ENCODE measurements around the gene NAP1L4.

- TF ChIP-seq EZH2 (IDR thresholded peaks at IDR 0.05; ENCODE audit: borderline replicate concordance, insufficient read depth, low read length, poor library complexity, severe bottlenecking), result no peak
- TF ChIP-seq CTCF (IDR thresholded peaks at IDR 0.05; ENCODE audit: poor library complexity, severe bottlenecking), result no peak
- no peak for TF ChIP-seq TAF1 (IDR thresholded peaks at IDR 0.05; ENCODE audit: low read depth)
- TF ChIP-seq REST (IDR thresholded peaks at IDR 0.05; ENCODE audit: borderline replicate concordance), result no peak
- no peak for TF ChIP-seq RAD21 (conservative IDR thresholded peaks at IDR 0.05)
- no peak for TF ChIP-seq SMC3 (conservative IDR thresholded peaks at IDR 0.05; ENCODE audit: poor library complexity)
- no peak for TF ChIP-seq EP300 (conservative IDR thresholded peaks at IDR 0.05; ENCODE audit: poor library complexity, severe bottlenecking)
- TF ChIP-seq POLR2AphosphoS5 (IDR thresholded peaks at IDR 0.05), result no peak
- TF ChIP-seq MXI1 (conservative IDR thresholded peaks at IDR 0.05; ENCODE audit: poor library complexity, severe bottlenecking), result no peak
These were observed 67.7 kb downstream of the NAP1L4 start for GRCh38 chr11:2924381-2924780.

All from neural cell (in vitro differentiated cells).